IPS-NIHi7 (cell line): Measurements from ENCODE around the gene METTL21A.

ENCODE experiments used
- DNase-seq: peaks from one replicate; pipeline ENCODE4 v3.0.0; 2012; ENCODE audit warnings: mixed read lengths; ENCODE audit errors: extremely low spot score

Gene METTL21A

DNA sequence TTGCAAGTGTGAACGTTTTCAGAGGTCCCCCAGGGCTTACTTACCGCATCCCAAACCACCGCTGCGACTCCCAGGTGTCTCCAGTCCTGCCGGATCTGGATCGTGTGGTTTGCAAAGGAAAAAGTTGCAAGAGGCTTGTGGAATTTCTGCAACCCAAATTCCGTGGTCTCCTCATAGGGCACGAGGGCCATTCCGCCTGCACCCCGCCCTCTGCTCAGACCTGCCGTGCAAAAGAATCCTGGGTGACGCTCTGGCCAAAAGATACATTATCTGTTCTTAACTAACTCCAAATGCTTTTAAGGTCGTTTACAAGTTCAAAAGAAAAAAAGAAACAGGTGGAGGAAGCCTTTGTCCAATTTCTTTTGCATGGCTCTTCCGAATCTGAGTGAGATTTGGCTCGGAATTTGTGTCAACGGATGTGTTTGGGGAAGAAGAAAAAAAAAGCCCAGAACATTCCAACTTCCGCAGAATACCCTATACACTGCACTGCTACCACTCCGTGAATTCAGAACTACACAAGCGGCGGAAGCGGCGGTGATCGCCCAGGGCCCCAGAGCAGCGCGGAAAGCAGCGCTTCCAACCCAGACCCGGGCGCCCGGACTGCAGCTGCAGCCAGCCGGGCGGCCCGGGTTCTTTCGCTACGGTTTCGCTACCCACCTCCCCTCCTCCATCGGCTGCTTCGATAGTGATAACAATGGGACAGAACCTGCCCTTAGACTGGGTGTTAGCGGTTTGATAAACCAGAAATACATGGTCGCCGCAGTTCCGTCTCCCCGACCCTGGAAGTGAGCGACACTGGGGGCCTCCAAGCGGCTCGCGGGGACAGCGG lies 795 bp downstream of the METTL21A start:
- DNase-seq, result peak; percentile 47

DNA sequence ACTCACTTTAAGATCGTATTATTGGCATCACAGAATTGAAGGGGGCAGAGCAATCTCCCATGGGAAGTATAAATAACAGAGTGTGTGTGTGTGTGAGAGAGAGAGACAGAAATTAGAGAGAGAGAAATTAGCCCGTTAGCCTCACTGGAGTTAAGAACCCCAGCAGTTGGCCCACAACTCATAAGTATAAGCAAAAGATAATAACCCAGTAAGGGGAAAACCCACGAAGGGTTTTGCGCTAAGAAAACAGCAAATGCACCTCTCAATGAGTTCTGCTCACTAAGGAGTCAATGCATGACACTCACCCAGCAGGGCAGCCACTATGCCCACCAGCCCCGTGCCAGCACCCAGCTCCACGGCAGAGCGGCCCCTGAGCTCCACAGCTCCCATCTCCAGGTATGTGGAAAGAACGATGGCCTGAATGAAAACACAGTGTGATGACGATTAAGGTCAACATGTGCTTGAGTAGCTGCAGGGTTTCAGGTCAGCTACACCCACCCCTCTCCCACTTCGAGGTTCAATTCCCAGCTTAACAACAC lies 3.6 kb downstream of the METTL21A start:
- DNase-seq, result no peak

DNA sequence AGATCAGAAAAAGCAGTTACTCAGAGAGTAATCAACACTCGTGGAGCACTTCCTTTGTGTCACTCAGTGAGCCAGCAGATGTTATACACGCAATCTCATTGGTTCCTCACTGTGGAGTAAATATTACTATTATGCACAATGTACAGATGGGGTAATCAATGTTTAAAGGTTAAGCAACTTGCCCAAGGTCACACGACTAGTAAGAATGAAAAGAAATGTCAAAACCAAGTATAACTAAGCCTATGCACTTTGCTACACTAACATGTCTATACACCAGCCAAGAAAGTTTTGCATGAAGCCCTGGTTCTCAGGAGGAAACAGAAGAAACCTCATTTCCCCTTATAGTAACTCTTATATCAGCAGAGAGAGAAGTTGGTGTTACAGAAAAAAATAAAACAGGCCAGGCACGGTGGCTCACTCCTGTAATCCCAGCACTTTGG lies 5.4 kb downstream of the METTL21A start:
- no peak for DNase-seq

DNA sequence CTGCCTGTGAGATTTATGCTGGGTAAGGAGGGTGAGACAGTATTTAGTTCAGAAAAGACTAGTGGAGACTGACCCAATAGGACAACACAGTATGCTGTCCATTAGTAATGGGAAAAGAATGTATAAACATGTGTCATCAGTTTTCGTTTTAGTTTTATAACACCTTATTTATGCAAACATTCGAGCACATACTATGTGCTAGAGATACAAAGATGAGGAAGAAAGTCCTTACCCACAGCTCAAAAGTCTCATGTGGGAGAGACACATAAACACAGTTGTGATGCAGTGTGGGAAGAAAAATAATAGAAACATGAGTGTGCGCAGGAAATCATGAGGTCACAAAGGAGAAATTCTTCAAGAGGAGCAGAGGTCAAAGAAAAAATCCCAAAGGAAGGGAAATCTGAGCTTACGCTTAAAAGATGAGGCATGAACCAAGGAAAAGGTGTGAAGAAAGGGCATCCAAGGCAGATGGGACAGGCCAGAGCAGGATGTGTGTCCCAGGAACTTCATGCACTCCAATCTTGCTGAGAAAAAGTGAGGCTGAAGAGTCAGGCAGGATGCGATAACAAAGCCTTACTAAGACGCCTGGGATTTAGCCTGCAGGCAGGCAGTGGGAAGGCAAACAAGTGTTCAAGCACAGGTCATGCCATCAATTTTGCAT lies 8.1 kb downstream of the METTL21A start:
- DNase-seq, result peak; percentile 23

DNA sequence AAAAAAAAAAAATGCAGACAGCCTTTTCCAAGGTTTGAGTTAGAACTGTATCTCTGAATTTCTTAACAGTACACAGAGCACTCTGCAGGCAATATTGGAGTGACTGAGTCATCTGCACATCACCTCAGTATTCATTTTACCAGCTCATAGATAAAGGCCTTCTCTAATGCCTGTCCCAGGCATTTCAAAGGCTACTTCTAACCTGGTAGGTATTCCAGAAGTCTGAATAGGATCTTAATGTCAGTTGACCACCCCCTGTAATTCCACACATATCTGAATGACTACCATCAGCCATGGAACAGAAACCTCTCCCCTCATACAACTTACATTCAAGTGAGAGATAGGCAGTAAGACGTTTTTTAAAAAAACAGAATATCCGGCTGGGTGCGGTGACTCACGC lies 9.0 kb downstream of the METTL21A start:
- DNase-seq, result no peak

DNA sequence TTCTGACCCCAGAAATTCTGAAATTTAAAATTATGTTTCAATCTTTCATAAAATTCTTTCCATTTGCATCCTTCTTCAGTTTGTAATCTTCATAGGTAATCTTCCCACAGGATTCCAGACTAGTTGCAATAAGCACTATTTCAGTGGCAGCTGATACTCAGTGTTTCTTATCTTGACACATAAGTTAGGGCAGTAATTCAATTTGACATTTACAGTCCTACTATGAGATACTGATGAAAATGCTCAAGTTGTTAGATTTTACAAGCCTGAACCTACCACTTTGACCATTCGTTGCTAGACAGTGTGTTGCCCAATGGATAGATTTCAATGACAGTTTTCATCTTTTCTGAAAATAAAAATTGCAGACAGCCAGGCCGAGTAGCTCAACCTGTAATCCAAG lies 10.4 kb downstream of the METTL21A start:
- no peak for DNase-seq

DNA sequence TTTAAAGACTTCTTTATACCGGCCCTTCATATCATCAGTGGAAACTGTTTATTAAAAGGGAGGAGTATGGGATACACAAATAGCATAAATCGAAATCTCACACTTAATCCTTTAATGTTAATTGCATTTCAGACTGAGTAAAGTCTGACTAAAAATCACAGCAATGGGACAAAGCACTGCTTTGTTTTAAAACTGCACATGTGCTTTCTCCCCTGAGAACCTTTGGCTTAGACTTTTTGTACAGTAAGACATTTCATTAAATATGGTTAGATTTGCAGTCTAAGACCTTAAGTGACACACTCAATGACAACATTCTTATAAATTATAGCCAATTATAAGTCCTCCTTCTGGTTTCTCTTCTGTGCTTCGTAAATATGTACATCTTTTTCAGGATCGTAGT lies 12.5 kb downstream of the METTL21A start:
- DNase-seq, result no peak

DNA sequence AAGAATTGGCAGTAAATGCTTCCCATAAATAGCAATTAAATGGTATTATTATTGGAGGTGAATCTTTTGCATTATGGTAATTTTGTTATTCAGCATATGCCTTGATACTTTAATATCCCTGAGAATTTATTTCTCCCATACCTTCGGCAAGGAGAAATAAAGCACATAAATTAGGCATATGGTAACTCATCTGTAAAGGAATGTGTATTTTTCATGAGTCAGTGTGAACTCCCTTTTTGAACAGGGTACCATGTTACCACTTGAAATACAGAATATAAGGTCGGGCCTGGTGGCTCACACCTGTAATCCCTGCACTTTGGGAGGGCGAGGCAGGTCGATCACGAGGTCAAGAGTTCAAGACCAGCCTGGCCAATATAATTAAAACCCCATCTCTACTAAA lies 18.4 kb downstream of the METTL21A start:
- no peak for DNase-seq

DNA sequence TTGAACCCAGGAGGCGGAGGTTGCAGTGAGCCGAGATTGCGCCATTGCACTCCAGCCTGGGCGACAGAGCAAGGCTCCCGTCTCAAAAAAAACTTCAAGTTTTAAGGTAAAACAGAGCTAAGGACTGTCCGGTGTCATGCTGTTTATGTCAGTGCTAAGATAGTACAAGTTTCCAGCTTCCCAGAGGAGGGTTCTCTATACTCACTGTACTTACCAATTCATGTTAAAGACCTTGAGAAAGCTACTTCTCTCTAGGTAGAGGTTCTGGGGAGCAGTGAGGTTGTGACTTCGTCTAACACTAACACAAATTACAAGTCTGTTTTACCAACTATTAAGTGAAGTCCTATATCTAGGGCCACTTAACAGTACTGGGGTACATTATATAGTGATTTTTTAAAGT lies 18.8 kb downstream of the METTL21A start:
- no peak for DNase-seq

DNA sequence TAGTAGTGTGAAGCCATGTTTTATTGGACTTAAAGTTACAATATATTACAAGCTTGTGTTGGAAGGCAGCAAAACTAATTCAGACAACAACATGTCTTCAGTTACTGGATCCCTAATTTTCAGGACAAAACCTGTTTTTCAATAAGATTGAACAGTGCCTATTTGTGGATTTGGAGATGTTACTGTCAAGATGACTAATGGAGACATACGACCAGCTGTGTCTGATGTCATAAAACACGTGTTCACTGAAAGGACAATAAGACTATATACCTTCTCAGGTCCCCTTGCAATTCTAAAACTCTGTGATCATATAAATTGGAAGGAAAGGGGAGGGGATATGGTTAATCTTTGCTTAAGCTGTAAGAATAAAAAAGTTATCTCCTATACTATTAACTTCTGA lies 21.7 kb downstream of the METTL21A start:
- no peak for DNase-seq

DNA sequence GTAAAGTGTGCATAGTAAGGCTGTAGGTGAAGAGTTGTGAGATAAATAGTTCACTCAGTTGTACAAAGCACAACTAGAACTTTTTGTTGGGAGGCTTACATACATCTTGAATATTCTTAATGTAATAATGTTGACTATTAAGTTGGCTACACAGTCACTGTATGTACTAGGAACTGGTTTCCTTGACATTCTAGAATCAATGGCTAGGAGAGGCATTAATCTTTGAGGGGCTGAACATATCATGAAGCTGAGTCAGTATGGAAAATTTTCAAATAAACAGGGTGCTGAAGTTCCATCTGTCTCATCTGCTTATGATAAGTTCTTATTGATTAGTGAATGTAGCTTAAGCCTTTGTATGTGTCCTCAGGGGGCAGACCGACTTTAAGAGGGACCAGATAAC lies 23.4 kb downstream of the METTL21A start:
- no peak for DNase-seq

DNA sequence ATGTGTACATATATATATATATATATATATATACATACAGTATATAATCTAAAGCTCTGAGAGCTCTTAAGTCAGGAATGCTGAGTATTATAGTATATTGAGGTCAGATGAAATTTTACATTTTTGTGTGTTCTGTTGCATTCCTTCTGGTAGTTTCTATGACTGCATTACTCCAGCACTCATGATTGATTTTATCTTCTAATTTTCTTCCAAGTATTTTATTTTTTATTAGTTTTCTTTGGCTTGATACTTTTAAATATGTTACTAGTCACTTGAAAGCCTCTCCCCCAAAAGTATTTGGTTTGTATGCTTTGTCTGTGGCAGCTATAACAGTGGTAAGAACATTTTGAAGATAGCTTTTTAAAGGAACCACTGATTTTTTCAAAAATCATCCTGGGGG lies 25.0 kb downstream of the METTL21A start:
- DNase-seq, result no peak

DNA sequence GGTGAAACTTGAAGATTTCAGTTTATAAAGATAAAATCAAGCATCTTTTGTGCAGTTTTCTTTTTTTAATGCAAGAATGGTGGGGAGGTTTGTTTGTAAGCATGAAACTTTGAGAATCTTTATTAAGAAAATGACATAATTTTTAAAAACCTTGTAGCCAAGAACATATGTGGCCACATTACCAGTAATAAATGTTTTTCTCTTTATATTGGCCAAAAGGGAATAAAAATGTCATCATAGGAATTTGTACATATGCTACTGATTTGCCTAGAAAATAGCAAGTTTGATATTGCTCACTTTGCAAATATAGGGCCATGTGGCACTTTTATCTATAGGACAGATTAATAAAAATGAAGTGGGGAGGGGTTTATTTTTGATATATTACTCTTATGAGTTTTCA lies 25.6 kb downstream of the METTL21A start:
- DNase-seq, result no peak

DNA sequence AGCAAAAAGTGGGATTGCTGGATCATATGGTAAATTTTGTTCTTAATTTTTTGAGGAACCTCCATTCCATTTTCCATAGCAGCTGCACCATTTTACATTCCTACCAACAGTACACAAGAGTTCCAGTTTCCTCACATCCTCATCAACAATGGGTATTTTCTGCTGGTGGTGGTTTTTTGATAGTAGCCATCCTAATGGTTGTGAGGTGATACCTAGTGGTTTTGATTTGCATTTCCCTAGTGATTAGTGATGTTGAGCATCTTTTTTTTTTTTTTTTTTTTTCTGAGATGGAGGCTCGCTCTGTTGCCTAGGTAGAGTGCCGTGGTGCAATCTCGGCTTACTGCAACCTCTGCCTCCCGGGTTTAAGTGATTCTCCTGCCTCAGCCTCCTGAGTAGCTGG lies 30.5 kb downstream of the METTL21A start:
- no peak for DNase-seq

DNA sequence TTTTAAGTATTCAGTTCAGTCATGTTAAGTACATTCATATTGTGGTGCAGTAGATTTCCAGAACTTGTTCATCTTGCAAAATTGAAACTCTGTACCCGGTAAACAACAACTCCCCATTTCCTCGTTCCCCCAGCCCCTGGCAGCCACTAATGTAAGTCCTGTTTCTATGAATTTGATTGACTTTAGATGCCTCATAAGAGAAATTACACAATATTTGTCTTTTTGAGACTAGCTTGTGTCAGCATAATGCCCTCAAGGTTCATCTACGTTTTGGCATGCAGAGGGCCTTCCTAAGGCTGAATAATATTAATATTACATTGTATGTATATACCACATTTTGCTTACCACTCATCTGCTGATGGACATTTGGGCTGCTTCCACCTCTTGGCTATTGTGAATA lies 30.9 kb downstream of the METTL21A start:
- DNase-seq, result no peak

DNA sequence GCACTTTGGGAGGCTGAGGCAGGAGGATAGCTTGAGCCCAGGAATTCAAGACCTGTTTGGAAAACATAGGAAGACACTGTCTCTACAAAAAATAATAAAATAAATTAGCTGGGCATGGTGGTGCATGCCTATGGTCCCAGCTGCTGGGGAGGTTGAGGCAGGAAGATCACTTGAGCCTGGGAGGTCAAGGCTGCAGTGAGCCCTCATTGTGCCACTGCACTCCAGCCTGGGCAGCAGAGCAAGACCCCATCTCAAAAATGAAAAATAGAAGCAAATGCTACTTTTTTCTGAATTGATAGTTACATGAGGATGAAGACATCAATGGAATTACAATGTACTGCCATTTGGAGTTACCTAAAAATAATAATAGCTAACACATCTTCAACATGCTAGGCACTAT lies 31.9 kb downstream of the METTL21A start:
- no peak for DNase-seq

DNA sequence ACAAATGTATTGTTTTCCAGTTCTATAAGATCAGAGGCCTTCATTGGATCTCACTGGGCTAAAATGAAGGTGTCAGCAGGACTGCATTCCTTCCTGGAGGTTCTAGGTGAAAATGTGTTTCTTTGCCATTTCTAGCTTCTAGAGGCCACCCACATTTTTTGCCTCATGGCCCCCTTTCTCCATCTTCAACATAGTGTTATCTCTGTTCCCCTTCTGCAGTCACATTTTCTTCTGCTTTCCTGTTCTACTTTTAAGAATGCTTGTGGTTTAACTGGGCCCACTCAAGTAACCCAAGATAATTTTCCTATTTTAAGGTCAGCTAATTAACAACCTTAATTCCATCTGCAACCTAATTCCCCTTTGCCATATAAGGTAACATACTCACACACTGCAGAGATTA lies 36.1 kb downstream of the METTL21A start:
- DNase-seq, result no peak

DNA sequence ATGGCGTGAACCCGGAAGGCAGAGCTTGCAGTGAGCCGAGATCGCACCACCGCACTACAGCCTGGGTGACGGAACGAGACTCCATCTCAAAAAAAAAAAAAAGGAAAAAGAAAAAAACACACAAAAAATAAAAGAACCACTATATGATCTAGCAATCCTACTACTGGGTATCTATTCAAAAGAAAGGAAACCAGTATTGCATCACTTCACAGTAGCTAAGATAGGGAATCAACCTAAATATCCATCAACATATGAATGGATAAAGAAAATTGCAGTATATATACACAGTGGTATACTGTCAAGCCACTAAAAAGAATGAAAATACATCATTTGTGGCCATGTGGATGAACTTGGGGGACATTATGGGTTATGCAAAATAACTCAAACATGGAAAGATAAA lies 37.9 kb downstream of the METTL21A start:
- DNase-seq, result no peak

DNA sequence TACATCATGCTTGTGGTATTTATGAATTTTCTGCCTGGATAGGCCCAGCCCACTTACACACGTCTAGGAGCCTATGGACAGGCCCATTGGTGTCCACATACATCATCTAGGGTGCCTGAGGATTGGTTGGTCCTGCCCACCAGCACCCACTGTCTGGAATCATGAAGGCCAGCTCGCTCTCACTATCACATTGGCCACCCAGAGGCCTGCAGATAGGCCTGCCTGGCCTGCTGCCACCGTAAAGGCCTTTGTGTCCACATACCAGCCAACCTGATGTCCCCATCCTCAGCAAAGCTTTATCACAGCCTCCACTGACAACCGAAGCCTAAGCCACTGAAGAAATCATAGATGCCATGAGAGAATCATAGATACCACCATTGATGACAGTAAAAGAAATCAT lies 40.2 kb downstream of the METTL21A start:
- DNase-seq, result no peak

DNA sequence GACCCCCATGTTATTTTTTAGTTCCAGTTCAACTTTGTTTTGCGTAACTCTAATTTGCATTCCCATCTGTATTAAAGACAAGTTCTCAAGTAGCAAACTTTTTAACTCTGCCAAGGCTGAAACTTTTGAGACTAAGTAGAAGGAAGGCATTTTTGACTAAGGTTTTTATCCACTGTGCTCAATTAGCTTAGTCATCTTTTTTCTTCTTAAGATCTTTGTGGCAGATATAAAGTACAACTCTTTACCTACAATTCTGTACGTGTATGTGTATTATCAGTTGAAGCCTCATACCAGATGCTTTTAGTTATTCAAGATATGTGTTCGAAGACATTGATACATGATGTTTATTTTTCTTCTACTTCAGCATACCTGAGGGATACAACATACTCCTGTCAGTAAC lies 53.8 kb downstream of the METTL21A start:
- no peak for DNase-seq

DNA sequence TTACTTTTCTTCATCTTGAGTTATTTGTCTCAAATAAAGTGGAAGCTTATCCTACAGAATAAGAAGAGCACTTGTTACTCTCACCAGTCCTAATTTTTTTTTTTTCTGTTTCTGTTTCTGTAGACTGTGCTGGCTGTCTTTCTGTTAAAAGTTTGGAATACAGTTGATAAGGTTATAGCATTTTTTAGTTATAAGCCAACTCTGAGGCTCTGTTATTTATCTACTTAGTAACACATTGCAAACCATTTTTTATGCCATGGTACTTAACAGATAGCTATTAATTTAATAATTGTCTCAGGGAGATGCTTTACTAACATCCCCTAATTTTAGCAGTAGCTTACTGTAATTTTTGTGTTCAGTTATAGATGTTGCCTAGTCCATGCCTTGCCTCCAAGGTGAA lies 57.5 kb downstream of the METTL21A start:
- no peak for DNase-seq

DNA sequence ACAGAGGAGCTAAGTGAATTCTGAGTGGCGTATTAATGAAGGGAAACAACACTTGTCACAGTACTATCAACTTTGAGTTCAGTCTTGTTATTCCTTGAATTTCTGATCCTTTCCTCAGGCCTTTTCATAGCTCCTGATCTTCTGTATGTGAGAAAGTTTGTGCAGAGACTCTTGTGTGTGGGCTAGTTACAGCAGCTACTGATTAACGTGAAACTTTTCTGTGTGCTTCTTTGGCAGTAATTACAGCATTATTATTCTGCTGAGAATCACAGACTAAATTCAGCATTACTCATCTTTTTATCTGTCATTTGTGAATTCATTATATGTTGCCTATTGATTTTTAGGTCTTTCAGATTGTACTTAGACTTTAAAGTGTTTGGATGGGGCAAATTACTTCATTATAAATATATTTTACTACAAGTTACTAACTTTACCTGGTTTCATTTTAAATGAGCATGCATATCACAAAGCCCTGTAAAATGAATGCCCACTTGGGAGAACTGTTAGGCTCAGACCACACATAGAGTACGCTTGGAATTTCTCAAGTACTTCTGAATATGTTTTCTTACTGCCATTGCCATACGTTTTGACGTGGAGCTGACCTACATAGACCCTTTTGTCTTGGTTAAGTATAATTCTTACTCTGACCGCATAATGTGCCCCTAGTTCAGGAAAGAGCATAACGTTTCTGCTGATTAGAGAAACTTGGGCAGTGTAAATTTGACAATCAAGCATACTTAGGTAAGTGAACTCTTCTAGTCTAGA lies 59.3 kb downstream of the METTL21A start:
- no peak for DNase-seq
